NCI-H446 treated with DMSO at 0.1 percent for 48 hours (cell line): ENCODE measurements around the gene PCDHGA6.
"Not testable (repeated sequence)": the region's sequence is repeated elsewhere in the genome, so short reads cannot be mapped to it uniquely, and the experiment has no call there.

Source experiments
- DNase-seq: peaks from one replicate; lab custom pipeline; 2025; lab: John Stamatoyannopoulos, UW

PCDHGA6 gene

GRCh38 chr5:141360685-141361084, 13.0 kb upstream of the PCDHGA6 start:
- no peak for DNase-seq

- DNase-seq: no peak
These were observed 11.0 kb upstream of the PCDHGA6 start for GRCh38 chr5:141362719-141363118.

GRCh38 chr5:141363952-141364660, 9.6 kb upstream of the PCDHGA6 start, which contains the start of gene PCDHGA5:
Gene PCDHGA5 (plus strand): TSS chr5:141364162. CDS start chr5:141364331, 169 bp downstream.
- no peak for DNase-seq

- DNase-seq: no peak
These were observed 7.4 kb upstream of the PCDHGA6 start for GRCh38 chr5:141366016-141366896.

- DNase-seq: no peak
These were observed 3.5 kb upstream of the PCDHGA6 start, which contains the start of gene PCDHGB3 for GRCh38 chr5:141369994-141370848. Gene PCDHGB3 (plus strand): TSS chr5:141370242. CDS start chr5:141370395, 153 bp downstream.

- DNase-seq: no peak
These were observed 1.9 kb upstream of the PCDHGA6 start for GRCh38 chr5:141371572-141372475.

- DNase-seq: no peak
These were observed 936 bp downstream of the PCDHGA6 start for GRCh38 chr5:141374627-141375026.

- DNase-seq: not testable (repeated sequence)
These were observed 1.9 kb downstream of the PCDHGA6 start for GRCh38 chr5:141375444-141376155.

- no peak for DNase-seq
These were observed 9.0 kb downstream of the PCDHGA6 start, which contains the start of gene PCDHGA7 for GRCh38 chr5:141382469-141383294. Gene PCDHGA7 (plus strand): TSS chr5:141382742. CDS start chr5:141382900, 158 bp downstream.

GRCh38 chr5:141383345-141383744, 9.7 kb downstream of the PCDHGA6 start:
- no peak for DNase-seq

GRCh38 chr5:141384471-141385267, 11.0 kb downstream of the PCDHGA6 start:
- DNase-seq: no peak

- DNase-seq: not testable (repeated sequence)
These were observed 14.0 kb downstream of the PCDHGA6 start, which contains the start of gene PCDHGB4 for GRCh38 chr5:141387557-141388311. Gene PCDHGB4 (plus strand): TSS chr5:141387698. CDS start chr5:141387885, 187 bp downstream.

GRCh38 chr5:141388661-141389060, 15.0 kb downstream of the PCDHGA6 start:
- no peak for DNase-seq

- no peak for DNase-seq
These were observed 15.7 kb downstream of the PCDHGA6 start for GRCh38 chr5:141389153-141390042.

- DNase-seq: no peak
These were observed 18.9 kb downstream of the PCDHGA6 start, which contains the start of gene PCDHGA8 for GRCh38 chr5:141392429-141393198. Gene PCDHGA8 (plus strand): TSS chr5:141392633. CDS start chr5:141392814, 181 bp downstream.
